Upper lobe of left lung (tissue), 6 donors: ENCODE data around the gene SAP30L. TPM values are rescaled to one million over a fixed set of nuclear protein-coding genes. Genes with fewer than 3 reads are reported as not detected.

ENCODE experiments used
- ATAC-seq, 2 donors: fragments of 200-7000 bp; cut with Tn5 transposase; one replicate each; pipeline ENCODE4 v1.9.1; 2022; ENCODE audit warnings: mild to moderate bottlenecking in 2 of 2, moderate library complexity in 2 of 2; ENCODE audit not compliant: low FRiP score in 2 of 2
- DNase-seq, 2 donors: peaks; one replicate each; pipeline ENCODE4 v3.0.0-alpha.2; 2019 to 2020
- H3K27ac ChIP-seq, 4 donors: fragments of 200-600 bp; sonication (generic); one replicate each; pipeline ENCODE4 v1.5.1; 2016 to 2019
- H3K27me3 ChIP-seq, 4 donors: fragments of 200-600 bp; sonication (generic); one replicate each; pipeline ENCODE4 v1.5.1; 2017 to 2019
- H3K36me3 ChIP-seq, 4 donors: fragments of 200-600 bp; sonication (generic); one replicate each; pipeline ENCODE4 v1.5.1; 2016 to 2019
- H3K4me1 ChIP-seq, 4 donors: fragments of 200-600 bp; sonication (generic); one replicate each; pipeline ENCODE4 v1.5.1; 2018 to 2019
- H3K4me3 ChIP-seq, 4 donors: fragments of 200-600 bp; sonication (generic); one replicate each; pipeline ENCODE4 v1.5.1; 2017 to 2019; ENCODE audit warnings: mild to moderate bottlenecking in 2 of 4, moderate library complexity in 1 of 4
- H3K9me3 ChIP-seq, 4 donors: fragments of 200-600 bp; sonication (generic); one replicate each; pipeline ENCODE4 v1.5.1; 2018 to 2019
- EP300 ChIP-seq, 4 donors: sonication (generic); formaldehyde crosslinking; IDR thresholded peaks; one replicate each; pipeline ENCODE4 v1.5.1; 2017; ENCODE audit warnings: antibody characterized with exemption in 4 of 4, control low read depth in 2 of 4
- POLR2A ChIP-seq, 4 donors: fragments of 450-650 bp; IDR thresholded peaks; one replicate each; pipeline ENCODE4 v1.5.1; 2016 to 2017; ENCODE audit warnings: antibody characterized with exemption in 4 of 4, mild to moderate bottlenecking in 2 of 4
- POLR2AphosphoS5 ChIP-seq, 2 donors: sonication (generic); formaldehyde crosslinking; IDR thresholded peaks; one replicate each; pipeline ENCODE4 v1.5.1; 2017; ENCODE audit warnings: antibody characterized with exemption in 2 of 2
- WGBS, 2 donors: methylation state at CpG; one replicate each; pipeline ENCODE4 v1.1.5; 2017 to 2018; 5-methylcytosine and 5-hydroxymethylcytosine counted together
- total RNA-seq, 6 donors: library from RNA; depleted of rRNA in 4 of 6; stranded (reverse); fragments of >200 nt in 4 of 6; gene quantifications; one replicate each; pipeline versions ENCODE4 v1.1.0 to v1.2.1, GENCODE V29; 2016 to 2021
- TF ChIP-seq, protein P1 (sequence below), 6 experiments: fragments of 450-650 bp in 4 of 6; fragments of 200-600 bp in 2 of 6; sonication (generic) in 2 of 6; IDR thresholded peaks; one replicate each; pipeline ENCODE4 v1.5.1; 2016 to 2019; ENCODE audit warnings: antibody characterized with exemption in 6 of 6
- donor health status: DM: no; HTN: no; CAD: no; lungs with moderate emphysema.
- donor health status: DM: no; HTN: yes; CAD: no; lungs with severe emphysema.

The SAP30L gene
- total RNA-seq, 6 donors from 2014 or later = 34.0 to 52.8 (median 37.8) TPM

DNA sequence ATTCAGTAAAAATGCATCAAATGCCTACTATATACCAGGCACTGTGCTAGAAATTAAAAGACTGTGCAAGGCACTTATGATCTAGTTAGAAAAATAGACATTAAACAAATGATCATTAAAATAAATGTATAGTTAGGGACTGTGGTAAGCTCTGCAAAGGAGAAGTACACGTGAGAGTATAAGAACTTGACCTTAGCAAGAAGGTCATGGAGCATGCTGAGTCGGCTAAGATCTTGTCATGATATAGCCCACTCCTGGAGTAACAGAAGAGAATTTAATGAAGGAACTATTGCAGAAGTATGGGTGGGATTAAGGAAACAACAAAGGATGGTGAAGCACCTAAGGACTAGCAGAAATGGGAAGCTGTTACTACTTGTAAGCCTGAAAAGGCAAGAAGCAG lies 23.5 kb upstream of the SAP30L start:
- ATAC-seq (no peak), DNase-seq (no peak)
- H3K27me3 ChIP-seq = no peaks in the 10 kb centered on the region
- H3K4me1 ChIP-seq = no peaks in the 10 kb centered on the region
- H3K36me3 ChIP-seq = peaks cover 0 to 17% (median 4%) of the 10 kb centered on the region in 4 donors
- H3K9me3 ChIP-seq = no peaks in the 10 kb centered on the region
- TF ChIP-seq, protein P1, sequence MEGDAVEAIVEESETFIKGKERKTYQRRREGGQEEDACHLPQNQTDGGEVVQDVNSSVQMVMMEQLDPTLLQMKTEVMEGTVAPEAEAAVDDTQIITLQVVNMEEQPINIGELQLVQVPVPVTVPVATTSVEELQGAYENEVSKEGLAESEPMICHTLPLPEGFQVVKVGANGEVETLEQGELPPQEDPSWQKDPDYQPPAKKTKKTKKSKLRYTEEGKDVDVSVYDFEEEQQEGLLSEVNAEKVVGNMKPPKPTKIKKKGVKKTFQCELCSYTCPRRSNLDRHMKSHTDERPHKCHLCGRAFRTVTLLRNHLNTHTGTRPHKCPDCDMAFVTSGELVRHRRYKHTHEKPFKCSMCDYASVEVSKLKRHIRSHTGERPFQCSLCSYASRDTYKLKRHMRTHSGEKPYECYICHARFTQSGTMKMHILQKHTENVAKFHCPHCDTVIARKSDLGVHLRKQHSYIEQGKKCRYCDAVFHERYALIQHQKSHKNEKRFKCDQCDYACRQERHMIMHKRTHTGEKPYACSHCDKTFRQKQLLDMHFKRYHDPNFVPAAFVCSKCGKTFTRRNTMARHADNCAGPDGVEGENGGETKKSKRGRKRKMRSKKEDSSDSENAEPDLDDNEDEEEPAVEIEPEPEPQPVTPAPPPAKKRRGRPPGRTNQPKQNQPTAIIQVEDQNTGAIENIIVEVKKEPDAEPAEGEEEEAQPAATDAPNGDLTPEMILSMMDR (IDR thresholded peaks at IDR 0.05) = no peak
- TF ChIP-seq POLR2AphosphoS5 (IDR thresholded peaks at IDR 0.05) = no peak
- TF ChIP-seq EP300 (IDR thresholded peaks at IDR 0.05) = no peak
- no peak for TF ChIP-seq POLR2A (IDR thresholded peaks at IDR 0.05)
- WGBS, 2 donors = 67 to 88% methylated on average over 2 of the region's 2 CpGs
- H3K4me3 ChIP-seq = no peak overlapping the region
- no peak overlapping the region for H3K27ac ChIP-seq

DNA sequence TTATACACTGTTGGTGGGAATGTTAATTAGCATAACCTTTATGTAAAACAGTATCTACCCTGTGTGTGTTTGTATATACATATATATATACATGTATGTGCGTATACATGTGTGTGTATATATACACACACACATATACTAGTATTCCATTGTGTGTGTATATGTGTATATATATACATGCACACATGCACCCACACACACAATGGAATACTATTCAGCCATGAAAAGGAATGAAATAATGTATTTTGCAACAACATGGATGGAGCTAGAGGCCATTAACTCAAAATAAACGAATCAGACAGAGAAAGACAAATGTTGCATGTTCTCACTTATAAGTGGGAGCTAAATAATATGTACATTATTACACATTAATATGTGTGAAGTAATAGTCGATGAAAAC lies 17.6 kb upstream of the SAP30L start:
- TF ChIP-seq EP300 (IDR thresholded peaks at IDR 0.05) = no peak
- no peak for TF ChIP-seq POLR2AphosphoS5 (IDR thresholded peaks at IDR 0.05)
- no peak for TF ChIP-seq POLR2A (IDR thresholded peaks at IDR 0.05)
- TF ChIP-seq, protein P1 (IDR thresholded peaks at IDR 0.05) = no peak
- no peaks in the 10 kb centered on the region for H3K27me3 ChIP-seq
- ATAC-seq (no peak), DNase-seq (no peak)
- no peaks in the 10 kb centered on the region for H3K9me3 ChIP-seq
- WGBS, 2 donors = 95% methylated on average over 3 of the region's 3 CpGs
- H3K4me3 ChIP-seq = no peak overlapping the region
- no peaks in the 10 kb centered on the region for H3K36me3 ChIP-seq
- no peaks in the 10 kb centered on the region for H3K4me1 ChIP-seq
- no peak overlapping the region for H3K27ac ChIP-seq

DNA sequence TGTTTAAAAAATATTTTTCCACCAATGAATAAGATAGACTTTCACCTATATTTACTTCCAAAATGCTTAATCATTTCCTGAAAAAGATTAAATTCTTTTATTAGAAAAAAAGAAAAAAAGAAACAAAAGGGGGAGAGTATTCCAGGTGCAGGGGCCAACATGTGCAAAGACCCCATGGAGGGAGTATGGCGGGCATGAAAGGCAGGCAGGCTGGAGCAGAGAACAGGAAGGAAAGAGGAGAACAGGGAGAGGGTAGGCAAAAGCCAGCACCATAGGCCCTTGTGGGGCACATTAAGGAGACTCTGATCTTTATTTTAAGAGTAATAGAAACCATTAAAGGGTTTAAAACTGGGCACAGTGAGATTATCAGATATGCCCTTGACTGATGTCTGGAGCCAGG lies 16.5 kb upstream of the SAP30L start:
- Histone ChIP-seq H3K4me3 (no peak overlapping the region), H3K4me1 (no peaks in the 10 kb centered on the region), H3K9me3 (no peaks in the 10 kb centered on the region), H3K27ac (no peak overlapping the region), H3K36me3 (peaks cover 0 to 2% (median 0%) of the 10 kb centered on the region in 4 donors), H3K27me3 (no peaks in the 10 kb centered on the region)
- DNase-seq (no peak), ATAC-seq (no peak)
- no peak for TF ChIP-seq EP300 (IDR thresholded peaks at IDR 0.05)
- no peak for TF ChIP-seq POLR2A (IDR thresholded peaks at IDR 0.05)
- TF ChIP-seq POLR2AphosphoS5 (IDR thresholded peaks at IDR 0.05) = no peak
- TF ChIP-seq, protein P1 (IDR thresholded peaks at IDR 0.05) = no peak
- WGBS, 2 donors = 94 to 98% methylated on average over 1 of the region's 1 CpG

DNA sequence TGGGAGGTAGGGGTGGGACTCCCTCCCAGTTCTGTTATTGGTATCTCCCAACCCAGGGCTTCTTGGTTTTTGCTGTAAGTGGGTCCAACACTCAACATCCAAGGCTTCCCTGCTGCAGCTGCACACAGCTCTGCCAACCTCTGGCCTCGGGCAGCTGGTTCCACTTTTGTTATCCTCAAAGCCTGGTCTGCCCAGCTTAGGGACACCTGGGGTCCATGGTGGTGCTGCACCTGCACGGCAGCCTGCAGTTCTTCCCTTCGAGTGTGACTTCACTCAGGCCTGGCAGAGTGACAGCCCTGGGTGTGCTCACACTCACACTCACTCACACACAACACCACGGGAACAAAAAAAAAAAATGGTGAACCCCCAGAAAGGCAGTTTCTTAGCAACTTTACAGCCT lies 15.3 kb upstream of the SAP30L start:
- ATAC-seq = no peak
- 66 to 72% methylated on average over 4 of the region's 4 CpGs for WGBS, 2 donors
- H3K4me3 ChIP-seq = no peak overlapping the region
- no peak for DNase-seq
- H3K36me3 ChIP-seq = peaks cover 0 to 7% (median 3%) of the 10 kb centered on the region in 4 donors
- TF ChIP-seq POLR2A (IDR thresholded peaks at IDR 0.05) (no peak), POLR2AphosphoS5 (IDR thresholded peaks at IDR 0.05) (no peak), EP300 (IDR thresholded peaks at IDR 0.05) (no peak)
- TF ChIP-seq, protein P1 (IDR thresholded peaks at IDR 0.05) = no peak
- no peaks in the 10 kb centered on the region for H3K9me3 ChIP-seq
- no peaks in the 10 kb centered on the region for H3K4me1 ChIP-seq
- no peaks in the 10 kb centered on the region for H3K27me3 ChIP-seq
- H3K27ac ChIP-seq = no peak overlapping the region

DNA sequence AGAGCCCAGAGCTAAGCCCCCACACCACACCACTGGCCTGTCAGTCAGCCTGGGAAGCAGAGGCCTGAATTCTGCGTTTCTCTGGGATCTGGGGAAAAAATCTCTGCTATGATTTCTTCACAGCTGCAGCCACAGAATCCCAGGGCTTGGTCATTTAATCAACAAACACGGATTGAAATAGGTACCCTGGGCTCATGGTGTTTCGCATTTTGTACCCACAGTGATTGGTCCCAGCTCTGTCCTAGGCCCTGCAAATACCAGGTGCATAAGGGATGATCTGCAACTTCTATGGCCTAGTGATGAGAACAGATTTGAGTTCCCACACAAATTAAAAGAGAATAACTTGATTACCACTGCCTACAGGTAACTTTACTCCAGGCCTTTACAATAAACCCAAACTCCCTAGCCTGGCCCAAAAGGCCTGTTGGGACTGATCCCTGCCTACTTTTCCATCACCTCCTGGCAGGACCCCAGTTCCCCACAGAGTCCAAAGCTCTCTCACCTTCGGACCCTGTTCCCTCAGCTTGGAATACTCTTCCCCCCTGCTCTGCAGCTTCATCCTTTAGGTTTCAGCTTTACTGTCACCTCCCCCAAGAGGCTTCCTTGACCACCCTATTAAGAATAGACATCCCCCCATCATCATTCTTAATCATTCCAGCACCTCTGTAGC lies 14.7 kb upstream of the SAP30L start:
- no peaks in the 10 kb centered on the region for H3K9me3 ChIP-seq
- TF ChIP-seq, protein P1 (IDR thresholded peaks at IDR 0.05) = no peak
- TF ChIP-seq POLR2AphosphoS5 (IDR thresholded peaks at IDR 0.05) = no peak
- TF ChIP-seq POLR2A (IDR thresholded peaks at IDR 0.05) = no peak
- TF ChIP-seq EP300 (IDR thresholded peaks at IDR 0.05) = no peak
- ATAC-seq (no peak), DNase-seq (no peak)
- peaks cover 0 to 14% (median 6%) of the 10 kb centered on the region in 4 donors for H3K36me3 ChIP-seq
- H3K4me3 ChIP-seq = no peak overlapping the region
- no peak overlapping the region for H3K27ac ChIP-seq
- no peaks in the 10 kb centered on the region for H3K4me1 ChIP-seq
- H3K27me3 ChIP-seq = no peaks in the 10 kb centered on the region
- WGBS, 2 donors = 79 to 88% methylated on average over 4 of the region's 4 CpGs
